MV-4-11 (cell line): ENCODE measurements around the gene KCNIP4.
"Not testable (repeated sequence)": the region's sequence is repeated elsewhere in the genome, so short reads cannot be mapped to it uniquely, and the experiment has no call there.

Experiments
- DNase-seq: peaks from one replicate; lab custom pipeline; 2025; lab: John Stamatoyannopoulos, UW

The KCNIP4 gene

DNA sequence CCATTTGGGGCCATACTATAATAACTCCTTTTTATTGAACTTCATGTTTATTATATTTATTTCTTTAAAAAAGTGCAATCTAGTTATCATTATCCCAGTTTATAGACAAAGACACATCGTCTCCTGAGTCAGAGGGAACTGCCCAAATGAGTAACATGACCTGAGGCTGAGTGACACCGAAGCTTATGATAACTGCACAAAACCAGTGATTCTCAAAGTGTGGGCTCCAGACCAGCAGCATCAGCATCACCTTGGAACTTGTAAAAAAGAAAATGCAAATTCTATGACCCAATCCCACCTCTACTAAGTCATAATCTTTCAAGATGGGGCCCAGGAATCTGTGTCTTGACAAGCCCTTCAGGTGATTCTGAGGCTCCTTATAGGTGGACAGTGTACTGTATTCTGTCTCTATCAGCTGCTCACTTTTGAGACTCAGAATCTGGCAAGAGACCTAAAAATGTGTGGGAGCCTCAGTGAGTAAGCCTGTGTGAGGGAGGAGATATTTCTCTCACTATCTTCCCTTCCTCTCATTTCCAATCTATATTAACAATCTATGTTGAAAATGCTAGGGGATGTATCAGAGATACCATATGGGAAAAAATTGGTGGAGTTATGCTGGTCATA is 1101.3 kb downstream of the KCNIP4 start:
- DNase-seq, result no peak

DNA sequence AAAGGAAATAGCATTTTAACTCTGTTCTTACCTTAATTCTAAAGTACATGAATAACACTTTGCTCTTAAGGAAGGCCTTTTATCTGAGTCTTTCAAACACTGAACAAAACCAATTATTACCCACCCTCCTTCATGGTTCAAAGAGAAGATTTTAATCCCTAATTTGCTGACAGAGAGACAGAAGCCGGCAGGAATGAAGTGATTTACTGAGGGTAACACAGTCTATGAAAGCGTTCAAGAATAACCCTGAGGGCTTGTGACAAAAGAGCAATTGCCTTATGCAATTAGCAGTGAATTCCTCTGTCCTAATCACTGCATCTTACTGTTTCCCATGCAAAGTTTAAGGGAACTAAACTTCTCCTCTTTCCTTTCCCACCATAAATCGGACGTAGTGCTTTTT is 1104.3 kb downstream of the KCNIP4 start:
- no peak for DNase-seq

DNA sequence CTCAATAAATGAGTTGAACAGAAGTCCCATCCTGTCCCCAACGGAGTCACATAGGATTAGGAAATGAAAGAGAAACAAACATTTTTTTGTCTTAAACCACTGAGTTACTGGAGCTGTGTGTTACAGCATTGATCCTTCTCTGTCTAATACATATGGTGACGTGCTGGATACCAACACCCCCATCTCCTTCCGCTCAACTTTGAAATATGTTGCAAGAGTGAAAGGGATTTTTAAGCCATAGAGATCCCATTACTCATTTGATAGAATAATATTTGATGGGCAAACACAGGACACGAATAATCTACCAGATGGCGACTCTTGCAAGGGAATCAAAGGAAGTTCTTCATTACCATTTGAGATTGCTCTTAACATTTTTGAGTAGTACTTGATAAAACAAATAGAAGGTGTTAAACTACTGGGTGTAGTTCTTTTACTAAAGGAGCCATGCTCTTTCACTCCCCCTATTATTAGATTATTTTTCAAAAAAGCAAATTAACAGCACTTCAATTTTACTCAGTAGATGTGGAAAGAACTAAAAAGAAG is 1107.9 kb downstream of the KCNIP4 start:
- no peak for DNase-seq

DNA sequence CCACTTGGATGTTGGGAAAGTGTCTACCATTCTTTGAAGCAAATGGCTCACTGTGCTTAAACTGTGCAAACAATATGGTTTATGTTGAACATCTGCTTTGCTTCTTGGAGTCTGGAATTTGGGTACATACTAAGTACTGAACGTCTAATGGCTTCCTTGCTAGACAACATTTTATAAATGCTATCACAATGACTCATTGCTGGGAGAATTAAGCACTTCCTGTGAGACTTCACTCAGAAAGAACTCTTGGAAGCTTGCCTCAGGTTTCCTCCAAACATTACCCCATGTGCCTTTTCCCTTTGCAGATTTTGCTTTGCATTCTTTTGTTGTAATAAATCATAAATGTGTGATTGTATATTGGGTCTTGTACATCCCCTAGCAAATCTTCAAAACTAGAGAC is 1108.6 kb downstream of the KCNIP4 start:
- no peak for DNase-seq

DNA sequence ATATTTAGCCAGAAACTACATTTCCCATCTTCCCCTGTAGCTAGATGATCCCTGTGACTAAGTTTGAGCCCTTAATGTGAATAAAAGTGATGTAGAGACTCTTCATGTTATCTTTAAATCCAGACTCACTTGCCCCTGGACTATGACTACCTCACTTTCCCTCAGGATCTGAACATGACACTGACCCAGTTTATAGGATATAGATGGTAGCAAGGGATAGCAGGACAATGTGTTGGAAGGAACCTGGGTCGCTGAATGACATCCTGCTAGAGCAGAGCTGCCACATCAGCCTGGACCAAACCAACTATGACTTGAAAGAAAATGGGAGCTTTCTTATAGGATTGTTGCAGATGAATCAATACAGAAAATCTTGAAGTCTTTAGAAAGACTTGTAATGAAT is 1110.1 kb downstream of the KCNIP4 start:
- no peak for DNase-seq

DNA sequence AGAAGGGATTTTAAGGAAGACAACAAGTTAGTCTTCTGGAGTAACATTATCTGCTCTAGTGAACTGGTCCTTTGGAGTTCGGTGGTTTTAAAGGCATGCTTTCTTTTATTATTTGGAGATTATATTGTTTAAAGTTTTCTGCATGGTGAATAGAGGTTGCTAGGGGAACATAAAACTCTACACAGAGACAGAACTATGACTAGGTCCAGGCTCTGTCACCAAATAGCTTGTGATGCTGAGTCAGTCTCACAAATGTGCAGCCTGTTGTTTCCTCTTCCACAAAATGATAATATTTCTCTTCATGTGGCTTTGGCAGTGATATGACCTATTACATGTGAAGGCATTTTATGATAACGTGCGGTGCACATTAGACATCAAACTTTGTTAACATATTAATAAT is 1115.7 kb downstream of the KCNIP4 start:
- DNase-seq, result no peak

DNA sequence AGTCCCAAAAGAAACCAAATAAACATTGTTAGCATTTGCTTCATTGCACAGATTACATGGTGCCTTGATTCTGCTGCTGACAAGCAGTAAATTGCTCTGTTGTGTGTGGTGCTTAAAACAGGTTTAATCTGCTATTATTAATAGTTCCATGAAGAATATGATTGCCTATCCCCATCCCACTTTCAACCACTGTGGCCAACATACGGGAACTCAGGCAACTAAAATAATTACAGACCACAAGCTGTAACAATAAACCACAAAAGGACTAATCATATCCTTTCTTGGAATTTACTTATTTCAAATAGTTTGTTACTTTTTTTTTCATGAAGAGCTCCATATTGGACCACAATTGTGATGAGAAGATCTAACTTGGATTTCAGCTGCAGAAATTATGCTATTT is 1116.8 kb downstream of the KCNIP4 start:
- no peak for DNase-seq

DNA sequence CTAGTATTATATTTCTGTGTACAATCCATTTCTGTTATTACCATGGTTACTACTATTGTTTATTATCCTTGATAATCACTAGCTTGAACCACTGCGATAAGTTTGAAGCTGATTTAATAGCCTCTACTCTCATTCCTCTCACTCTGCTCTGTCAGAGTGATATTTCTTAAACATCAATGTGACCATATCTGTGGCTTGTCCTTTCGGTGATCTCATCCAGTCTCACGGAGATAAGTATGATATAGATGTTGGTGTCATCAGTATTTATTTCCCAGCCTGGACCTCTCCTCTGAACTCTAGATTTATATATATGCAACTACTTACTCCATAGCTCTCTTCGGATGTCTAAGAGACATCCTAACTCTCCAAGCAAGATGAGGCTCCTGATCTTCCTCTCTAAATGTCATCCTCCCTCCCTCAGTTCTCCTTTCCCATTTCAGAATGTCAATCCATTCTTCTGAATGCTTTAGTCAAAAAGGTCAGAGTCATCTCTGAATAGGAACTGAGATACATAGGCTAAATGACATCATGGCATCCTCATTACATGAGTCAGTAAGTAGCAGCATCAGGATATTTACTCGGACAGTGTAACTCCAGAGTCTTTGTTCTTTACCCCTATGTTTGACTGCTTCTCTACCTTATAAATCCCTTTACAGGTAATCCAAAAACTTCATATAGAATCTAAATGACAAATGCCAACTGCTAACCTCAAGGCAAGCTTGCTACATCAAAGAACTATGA is 1118.8 kb downstream of the KCNIP4 start:
- no peak for DNase-seq

DNA sequence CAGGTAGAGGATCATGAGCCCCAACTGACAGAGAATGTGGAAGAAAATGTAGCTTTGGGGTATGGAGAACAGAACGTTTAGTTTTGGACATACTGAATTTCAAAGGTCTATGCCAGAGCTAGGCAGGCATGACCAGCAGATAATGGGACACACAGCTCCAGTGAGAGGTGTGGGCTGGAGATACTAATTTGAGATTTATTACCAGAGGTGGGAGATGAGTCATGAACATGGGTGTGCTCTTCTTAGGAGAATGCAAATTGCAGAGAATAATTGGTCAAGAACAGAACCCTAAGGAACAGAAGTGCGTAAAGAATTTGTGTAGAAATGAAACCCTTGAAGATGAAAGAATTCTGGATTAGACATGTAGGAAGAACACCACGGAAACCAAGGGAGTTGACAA is 1123.1 kb downstream of the KCNIP4 start:
- no peak for DNase-seq

DNA sequence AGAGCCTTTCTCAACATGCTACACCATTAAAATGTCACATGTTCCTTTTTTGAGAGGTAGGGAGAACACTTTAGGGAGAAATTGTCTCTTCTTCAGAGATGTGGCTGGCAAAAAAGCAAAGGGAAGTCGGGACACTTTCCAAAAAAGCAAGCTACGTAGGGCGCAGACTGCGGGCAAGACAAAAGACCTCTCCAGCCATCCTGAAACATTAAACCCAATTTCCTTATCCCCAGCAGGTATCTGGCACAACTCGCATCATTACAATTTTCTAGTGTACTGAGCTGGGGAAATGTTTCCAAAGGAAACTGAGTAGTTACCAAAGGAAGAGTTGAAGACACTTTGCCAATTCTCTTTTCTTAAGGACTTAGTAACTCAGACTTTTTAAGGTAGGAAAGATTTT is 1132.3 kb downstream of the KCNIP4 start:
- no peak for DNase-seq

DNA sequence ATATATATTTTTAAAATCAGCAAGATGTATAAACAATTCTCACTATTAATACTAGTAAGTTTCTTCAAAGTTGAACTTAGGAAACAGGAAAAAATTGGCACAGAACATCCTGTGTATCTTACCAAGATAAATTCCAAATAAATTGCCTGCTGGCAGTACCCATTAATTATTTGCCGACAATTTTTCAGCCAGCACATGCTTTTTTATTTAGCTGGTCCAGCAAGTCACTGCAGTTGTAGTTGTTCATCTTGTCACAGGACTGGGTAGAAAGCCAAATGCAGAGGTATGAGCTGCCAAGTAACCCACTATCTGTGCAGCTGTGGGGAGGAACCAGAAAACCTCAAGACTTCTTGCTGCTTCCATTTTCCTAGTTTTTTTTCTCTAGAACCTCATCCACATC is 1134.9 kb downstream of the KCNIP4 start:
- DNase-seq, result no peak

DNA sequence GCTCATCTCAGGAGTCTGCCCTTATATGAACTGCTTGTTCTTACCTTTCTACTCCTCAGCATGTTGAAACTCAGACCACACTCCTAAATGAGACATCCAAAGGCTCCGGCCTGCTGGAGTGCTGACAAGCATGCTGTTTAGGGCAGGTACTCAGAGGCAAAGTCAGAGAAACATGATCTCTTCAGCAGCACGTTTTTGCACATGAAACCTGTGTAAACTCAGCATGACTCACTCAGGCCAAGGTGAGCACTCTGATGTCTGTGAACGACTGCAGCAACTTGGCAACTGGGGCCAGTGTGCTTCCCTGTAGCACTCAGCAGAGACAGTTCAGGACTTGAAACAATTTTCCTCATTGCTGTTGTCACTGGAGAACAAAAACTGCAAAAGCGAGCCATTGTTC is 1138.8 kb downstream of the KCNIP4 start:
- no peak for DNase-seq

DNA sequence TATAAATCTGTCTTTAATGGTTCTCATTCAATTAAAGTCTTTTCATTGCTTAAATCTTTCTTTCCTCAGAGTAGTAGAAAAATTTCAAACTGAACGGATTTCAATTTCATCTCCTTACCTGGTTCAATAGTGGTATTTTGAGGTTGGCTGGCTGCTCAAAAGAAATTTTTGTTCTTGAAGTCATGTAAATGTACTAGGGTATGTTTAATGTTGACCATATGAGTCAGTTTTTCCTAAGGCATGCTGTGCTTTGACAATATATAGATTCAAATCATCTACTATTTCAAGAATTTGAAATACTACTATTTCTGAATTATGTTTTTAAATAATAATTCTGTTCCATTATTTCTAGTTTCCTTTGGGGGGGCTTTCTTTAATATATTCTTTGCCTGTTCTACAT is 1142.9 kb downstream of the KCNIP4 start:
- no peak for DNase-seq

DNA sequence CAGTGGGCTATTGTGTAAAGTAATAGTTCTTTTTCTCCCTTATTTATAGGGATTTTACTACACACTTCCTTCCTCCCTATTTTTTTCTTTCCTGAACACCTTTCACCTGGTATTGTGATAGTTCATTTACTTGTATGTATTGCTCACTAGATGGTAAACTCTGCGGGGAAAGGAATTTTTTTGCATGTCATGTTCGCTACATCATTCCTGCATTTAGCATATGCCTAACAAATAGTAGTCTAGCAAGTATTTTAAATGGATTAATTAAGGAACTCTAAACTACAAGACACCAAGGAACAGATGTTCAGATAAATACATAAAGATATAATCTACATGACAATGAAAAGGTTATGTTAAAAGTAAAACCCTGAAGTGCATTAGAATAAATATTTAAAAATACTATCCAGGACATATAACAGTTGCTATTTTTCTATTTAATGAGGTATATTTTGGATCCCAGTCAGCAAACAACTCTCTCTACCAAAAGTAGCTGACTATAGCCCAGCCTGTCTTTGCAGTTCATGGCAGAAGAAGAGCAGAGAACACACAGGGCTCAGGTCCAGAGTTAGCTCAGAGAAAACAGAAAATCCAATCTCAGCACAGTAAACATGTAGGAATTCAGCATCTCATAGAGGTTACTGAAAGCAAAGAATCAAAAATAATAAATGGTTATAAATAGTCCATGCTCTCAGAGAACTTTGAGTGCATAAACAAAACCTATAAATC is 1160.5 kb downstream of the KCNIP4 start:
- no peak for DNase-seq

DNA sequence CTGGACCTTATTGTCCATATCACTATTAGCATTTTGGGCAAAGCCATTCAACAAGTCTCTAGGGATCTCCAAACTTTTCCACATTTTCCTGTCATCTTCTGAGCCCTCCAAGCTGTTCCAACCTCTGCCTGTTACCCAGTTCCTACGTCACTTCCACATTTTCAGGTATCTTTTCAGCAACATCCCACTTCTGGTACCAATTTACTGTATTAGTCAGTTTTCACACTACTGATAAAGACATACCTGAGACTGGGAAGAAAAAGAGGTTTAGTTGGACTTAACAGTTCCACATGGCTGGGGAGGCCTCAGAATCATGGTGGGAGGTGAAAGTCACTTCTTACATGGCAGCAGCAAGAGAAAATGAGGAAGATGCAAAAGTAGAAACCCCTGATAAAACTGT is 1165.4 kb downstream of the KCNIP4 start:
- not testable (repeated sequence) for DNase-seq

DNA sequence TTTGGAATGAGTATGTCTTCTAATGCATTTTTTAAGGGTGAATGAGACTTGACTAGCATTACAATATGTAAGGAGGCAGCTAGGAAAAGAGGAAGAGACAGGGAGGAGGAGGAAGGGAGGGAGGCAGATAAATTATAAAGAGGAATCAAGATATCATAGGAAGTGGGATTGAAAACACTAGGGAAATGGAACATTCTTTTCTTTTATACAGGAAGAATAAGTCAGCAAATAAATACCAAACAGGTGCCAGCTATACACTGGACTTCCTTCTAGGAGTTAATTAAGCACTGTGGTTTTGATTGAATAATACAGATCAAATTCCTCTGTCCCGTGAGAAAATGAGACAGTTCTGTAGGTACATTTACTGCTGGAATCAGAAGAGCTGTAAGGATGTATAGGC is 1169.7 kb downstream of the KCNIP4 start:
- DNase-seq, result no peak

DNA sequence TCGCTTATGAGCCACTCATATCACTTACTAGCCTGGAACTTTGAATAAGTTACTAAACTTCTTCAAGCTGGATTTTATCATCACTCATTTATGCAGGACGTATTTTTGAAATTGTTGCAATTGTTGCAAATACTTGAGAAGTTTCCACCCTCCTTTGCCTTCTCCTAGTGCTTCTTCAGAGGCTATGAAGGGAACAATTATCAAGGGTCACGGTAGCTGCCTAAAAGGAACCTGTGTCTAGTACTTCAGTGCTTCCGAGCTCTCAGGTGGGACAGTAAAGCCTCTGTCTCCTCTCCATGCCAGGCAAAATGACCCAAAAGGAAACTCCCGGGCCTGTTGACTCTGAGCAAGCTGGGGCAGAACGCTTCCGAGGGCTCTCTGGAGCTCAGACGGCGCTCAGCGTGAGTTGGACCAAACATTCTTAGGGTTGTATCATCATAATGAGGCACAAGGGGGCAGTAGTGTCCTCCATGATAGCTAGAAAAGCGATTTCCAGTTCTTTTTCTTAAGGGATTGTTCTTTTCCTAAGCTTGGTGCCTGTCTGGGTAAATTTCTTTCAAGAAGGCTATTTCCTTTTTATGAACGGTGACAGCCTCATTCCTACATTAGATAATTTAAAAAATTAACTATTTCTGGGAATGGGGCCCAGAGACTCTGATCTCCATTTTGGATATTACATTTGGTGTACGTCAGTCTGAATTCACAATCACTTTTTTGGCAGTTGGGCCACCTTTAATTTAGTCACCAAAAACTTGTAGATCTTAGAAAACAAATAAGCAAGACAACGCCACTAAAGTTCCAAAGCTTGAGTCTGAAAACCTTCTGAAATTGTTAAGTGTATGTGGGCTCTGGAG is 1175.2 kb downstream of the KCNIP4 start:
- DNase-seq, result peak; percentile 10

DNA sequence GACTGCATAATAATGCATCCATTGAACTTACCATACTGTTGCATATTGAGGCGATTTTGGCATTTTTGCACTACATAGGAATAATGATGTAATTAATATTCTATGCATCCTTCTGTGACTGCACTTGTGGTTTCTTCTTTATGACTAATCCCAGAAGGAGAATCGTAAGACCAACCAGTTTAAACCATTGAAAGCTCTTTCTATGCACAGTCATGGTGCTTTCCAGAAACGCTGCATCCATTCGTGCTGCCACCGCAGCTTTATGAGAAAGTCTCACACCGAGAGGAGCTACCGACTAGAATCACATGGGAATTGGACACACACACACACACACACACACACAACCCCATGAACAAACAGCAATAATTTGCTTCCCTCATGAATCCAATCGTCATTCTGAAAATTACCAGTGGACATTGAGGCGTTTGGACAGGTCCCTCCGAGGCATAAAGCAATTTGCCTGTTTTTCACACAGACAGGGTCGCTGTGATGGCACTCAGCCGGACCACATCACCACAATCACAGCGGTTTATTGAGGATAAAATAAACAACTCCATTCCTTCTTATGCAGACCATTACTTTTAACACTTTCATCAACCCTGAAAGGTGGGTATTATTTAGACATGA is 1184.1 kb downstream of the KCNIP4 start:
- DNase-seq, result no peak

DNA sequence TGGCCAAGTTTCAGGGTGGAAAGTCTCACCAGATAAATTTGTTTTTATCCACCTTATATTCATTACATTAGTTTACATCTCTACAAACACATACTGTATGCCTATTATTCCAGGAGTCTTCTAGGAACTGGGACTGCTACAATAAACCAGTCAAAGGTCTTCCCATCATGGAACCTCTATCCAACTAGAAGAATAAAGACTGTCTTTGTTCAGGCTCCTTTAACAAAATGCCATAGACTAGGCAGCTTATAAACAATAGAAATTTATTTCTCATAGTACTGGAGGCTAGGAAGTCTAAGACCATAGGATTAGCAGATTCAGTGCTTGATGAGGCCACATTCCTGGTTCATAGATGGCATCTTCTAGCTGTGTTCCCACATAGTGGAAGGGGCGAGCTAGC is 1186.7 kb downstream of the KCNIP4 start:
- no peak for DNase-seq

DNA sequence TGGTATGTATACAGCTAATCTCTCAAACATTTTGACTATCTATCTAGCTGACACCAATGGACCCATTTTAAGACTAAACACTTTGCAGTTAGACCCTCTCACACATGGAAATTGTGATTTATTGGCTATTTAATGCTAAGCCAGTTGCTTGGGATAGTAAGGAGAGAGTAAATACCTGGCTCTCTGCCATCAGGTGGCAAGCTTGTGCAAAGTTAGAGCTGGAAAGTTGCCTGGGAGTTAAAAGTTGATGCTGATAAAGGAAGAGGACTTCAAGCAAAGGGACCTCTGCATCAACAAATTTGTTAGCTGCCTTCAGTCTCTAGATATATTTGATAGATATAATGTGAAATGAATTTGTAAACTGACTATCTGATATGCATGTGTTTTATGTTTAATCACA is 1187.2 kb downstream of the KCNIP4 start:
- no peak for DNase-seq

DNA sequence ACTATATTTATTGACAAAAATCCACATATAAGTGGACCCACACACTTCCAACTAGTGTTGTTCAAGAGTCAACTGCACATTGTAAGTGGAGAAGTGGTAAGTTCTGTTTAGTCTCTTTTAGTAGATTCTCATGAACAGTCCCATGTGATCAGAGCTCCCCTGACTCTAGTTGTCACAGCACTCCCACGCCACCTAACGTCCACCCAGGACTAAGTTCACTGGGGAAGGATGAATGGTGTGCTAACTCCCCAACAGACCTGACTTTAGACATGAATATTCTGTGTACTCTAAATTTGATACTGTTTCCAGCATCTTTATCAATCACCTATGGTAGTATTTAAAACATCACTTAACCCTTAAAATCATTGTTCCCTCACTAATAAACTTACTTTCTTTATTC is 1188.5 kb downstream of the KCNIP4 start:
- DNase-seq, result no peak

DNA sequence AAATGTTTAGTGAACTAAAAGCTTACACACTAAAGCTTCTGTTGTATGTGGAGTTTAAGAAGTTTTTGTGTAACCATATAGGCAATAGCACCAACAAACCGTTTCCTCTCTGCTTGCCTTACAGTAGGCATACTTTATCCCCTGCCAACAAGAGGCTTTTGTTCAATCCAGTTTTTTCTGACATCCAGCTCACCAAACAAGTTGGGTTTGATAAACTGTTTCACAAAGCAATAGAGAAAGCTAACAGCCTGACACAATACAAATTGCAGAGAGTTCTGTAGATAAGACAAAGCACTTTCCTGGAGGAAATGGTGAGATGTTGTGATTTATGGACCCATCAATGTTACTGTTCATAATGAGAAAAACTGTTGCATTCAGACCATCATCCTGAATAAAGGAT is 1194.5 kb downstream of the KCNIP4 start:
- DNase-seq, result no peak
